HUES6 (cell line): ENCODE data around the gene XPR1.
"Not testable (repeated sequence)": the region's sequence is repeated elsewhere in the genome, so short reads cannot be mapped to it uniquely, and the experiment has no call there.

Experiments used
- H3K27ac ChIP-seq: 2 replicates; pipeline ENCODE4 v1.7.0; 2013; ENCODE audit warnings: low read depth, mild to moderate bottlenecking, low read length, inconsistent platforms
- H3K27me3 ChIP-seq: 2 replicates; pipeline ENCODE4 v1.6.1; 2013; ENCODE audit warnings: low read length; ENCODE audit not compliant: control insufficient read depth, insufficient read depth
- H3K36me3 ChIP-seq: 2 replicates; pipeline ENCODE4 v1.6.1; 2013; ENCODE audit warnings: low read length; ENCODE audit not compliant: control insufficient read depth, insufficient read depth
- H3K4me1 ChIP-seq: 2 replicates; pipeline ENCODE4 v1.6.1; 2013; ENCODE audit warnings: low read length; ENCODE audit not compliant: control insufficient read depth, insufficient read depth
- H3K4me3 ChIP-seq: 2 replicates; pipeline ENCODE4 v1.5.1; 2013; ENCODE audit warnings: low read depth, low read length
- H3K9ac ChIP-seq: one replicate; pipeline ENCODE4 v1.6.1; 2013; ENCODE audit warnings: mild to moderate bottlenecking, low read length
- H3K9me3 ChIP-seq: 2 replicates; pipeline ENCODE4 v1.6.1; 2013; ENCODE audit warnings: low read depth, low read length; ENCODE audit not compliant: control insufficient read depth, insufficient read depth

XPR1 gene

DNA sequence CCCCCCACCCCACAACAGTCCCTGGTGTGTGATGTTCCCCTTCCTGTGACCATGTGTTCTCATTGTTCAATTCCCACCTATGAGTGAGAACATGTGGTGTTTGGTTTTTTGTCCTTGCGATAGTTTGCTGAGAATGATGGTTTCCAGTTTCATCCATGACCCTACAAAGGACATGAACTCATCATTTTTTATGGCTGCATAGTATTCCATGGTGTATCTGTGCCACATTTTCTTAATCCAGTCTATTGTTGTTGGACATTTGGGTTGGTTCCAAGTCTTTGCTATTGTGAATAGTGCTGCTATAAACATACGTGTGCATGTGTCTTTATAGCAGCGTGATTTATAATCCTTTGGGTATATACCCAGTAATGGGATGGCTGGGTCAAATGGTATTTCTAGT, 51.3 kb downstream of the XPR1 start:
- not testable (repeated sequence) for H3K9ac ChIP-seq, H3K36me3 ChIP-seq, H3K4me1 ChIP-seq, H3K27ac ChIP-seq, H3K4me3 ChIP-seq, H3K27me3 ChIP-seq, H3K9me3 ChIP-seq

DNA sequence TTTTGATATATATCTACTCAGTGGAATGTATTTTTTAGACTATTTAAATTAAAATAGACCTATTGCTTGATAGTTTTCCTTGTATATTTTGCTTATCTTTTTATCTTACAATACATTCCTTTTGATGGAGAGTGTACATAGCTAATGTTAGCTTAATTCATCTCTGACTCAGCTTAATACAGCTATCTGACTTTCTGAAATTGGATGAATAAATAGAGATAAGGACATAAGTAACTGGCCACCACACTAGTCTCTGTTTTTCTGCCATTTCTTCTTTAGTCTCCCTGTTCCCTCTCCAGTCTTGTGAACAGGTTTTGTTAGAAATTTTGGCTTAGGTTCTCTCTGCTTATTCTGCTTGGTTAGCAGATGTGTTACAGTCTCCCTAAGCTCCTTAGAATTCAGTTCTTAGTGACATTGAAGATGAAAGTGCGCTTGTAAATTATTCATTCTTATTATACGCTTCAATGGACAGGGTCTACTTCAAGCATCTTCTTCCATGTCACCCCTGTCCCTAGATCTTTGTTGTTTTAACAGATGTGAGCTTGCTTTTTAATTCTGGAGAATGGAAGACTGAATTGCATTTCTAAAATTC, 59.6 kb downstream of the XPR1 start:
- Histone ChIP-seq H3K4me1 (no peaks in the 10 kb centered on the region; the same call in 1 of the 2 replicates), H3K9ac (no peak overlapping the region), H3K27me3 (no peaks in the 10 kb centered on the region), H3K36me3 (no peaks in the 10 kb centered on the region), H3K4me3 (no peak overlapping the region), H3K27ac (no peak overlapping the region), H3K9me3 (peaks cover 2% of the 10 kb centered on the region; the same call in 1 of the 2 replicates)

DNA sequence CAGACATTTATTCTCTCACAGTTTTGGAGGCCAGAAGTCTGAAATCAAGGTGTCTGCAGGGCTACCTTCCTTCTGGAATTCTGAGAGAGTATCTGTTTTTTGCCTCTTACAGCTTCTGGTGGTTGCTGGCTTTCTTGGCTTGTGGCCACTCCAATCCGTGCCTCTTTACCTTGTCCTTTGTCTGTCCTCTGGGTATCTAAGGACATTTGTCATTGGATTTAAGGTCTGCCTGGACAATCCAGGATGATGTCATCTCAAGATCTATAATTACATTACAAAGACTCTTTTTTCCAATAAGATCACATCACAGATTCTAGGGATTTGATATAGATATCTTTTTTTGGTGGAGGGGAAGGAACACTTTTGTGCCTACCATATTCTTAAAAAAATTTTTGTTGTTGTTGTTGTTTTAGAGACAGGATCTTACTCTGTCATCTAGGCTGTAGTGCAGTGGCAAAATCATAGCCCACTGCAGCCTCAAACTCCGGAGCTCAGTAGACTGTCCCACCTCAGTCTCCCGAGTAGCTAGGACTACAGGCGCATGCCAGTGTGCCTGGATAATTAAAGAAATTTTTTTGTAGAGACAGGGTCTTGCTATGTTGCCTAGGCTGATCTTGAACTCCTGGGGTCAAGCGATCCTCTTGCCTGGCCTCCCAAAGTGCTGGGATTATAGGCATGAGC, 61.9 kb downstream of the XPR1 start:
- Histone ChIP-seq H3K27ac (no peak overlapping the region), H3K4me3 (no peak overlapping the region), H3K36me3 (no peaks in the 10 kb centered on the region), H3K27me3 (no peaks in the 10 kb centered on the region), H3K9me3 (peaks cover 12% of the 10 kb centered on the region; the same call in 1 of the 2 replicates), H3K9ac (no peak overlapping the region), H3K4me1 (no peaks in the 10 kb centered on the region; the same call in 1 of the 2 replicates)

DNA sequence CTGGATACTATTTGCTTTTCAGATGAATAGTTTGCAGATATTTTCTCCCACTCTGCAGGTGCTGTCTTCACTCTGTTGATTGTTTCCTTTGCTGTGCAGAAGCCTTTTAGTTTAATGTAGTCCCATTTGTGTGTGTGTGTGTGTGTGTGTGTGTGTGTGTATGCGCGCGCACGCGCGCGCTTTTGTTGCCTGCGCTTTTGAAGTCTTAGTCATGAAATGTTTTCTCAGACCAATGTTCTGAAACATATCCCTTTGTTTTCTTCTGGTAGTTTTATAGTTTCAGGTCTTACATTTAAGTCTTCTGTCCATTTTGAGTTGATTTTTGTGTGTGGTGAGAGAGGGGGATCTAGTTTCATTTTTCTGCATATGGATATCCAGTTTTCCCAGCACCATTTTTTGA, 63.5 kb downstream of the XPR1 start:
- Histone ChIP-seq H3K36me3 (no peaks in the 10 kb centered on the region), H3K4me1 (no peaks in the 10 kb centered on the region; the same call in 1 of the 2 replicates), H3K9ac (no peak overlapping the region), H3K27ac (no peak overlapping the region), H3K9me3 (peaks cover 14% of the 10 kb centered on the region; the same call in 1 of the 2 replicates), H3K27me3 (no peaks in the 10 kb centered on the region), H3K4me3 (no peak overlapping the region)

DNA sequence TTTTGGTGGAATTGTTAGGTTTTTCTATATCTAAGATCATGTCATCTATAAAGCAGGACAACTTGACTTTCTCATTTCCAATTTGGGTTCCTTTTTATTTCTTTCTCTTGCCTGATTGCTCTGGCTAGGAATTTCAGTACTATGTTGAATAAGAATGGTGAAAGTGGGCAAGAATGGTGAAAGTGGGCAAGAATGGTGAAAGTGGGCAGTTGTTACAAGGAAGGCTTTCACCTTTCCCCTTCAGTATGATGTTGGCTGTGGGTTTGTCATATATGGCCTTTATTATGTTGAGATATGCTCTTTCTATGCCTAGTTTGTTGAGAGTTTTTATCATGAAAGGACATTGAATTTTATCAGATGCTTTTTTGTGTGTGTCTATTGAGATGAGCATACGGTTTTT, 64.5 kb downstream of the XPR1 start:
- Histone ChIP-seq H3K27ac (no peak overlapping the region), H3K9me3 (peaks cover 14% of the 10 kb centered on the region; the same call in 1 of the 2 replicates), H3K4me3 (no peak overlapping the region), H3K9ac (no peak overlapping the region), H3K36me3 (no peaks in the 10 kb centered on the region), H3K27me3 (no peaks in the 10 kb centered on the region), H3K4me1 (no peaks in the 10 kb centered on the region; the same call in 1 of the 2 replicates)

DNA sequence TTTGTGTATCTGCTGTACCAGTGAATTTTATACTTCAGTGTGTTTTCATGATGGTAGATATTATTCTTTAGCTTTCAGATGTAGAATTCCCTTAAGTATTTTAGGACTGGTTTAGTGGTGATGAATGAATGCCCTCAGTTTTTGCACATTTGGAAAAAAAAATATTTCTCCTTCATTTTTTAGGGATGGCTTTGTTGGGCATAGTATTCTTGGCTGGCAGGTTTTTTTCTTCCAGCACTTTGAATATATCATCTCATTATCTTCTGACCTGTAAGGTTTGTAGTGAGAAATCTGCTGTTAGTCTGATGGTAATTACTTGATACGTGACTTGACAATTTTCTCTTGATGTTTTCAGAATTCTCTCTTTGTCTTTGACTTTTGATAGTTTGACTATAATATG, 66.8 kb downstream of the XPR1 start:
- no peak overlapping the region for H3K27ac ChIP-seq
- H3K4me3 ChIP-seq: no peak overlapping the region

DNA sequence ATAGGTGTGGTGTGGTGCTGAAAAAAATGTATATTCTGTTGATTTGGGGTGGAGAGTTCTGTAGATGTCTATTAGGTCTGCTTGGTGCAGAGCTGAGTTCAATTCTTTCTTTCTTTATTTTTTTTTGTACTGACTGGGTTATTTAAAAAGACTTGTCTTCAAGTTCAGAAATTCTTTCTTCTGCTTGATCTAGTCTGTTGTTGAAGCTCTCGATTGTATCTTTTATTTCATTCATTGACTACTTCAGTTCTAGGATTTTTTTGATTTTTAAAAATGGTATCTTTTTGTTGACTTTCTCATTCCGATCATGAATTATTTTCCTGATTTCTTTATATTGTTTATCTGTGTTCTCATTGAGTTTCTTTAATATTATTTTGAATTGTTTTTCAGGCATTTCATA, 70.6 kb downstream of the XPR1 start:
- not testable (repeated sequence) for H3K4me3 ChIP-seq, H3K4me1 ChIP-seq, H3K36me3 ChIP-seq, H3K9ac ChIP-seq, H3K27me3 ChIP-seq, H3K27ac ChIP-seq
- H3K9me3 ChIP-seq: peaks cover 12% of the 10 kb centered on the region; the same call in 1 of the 2 replicates

More for the DNA sequence above, 66.8 kb downstream of the XPR1 start:
- Histone ChIP-seq H3K9me3 (peaks cover 14% of the 10 kb centered on the region; the same call in 1 of the 2 replicates), H3K4me1 (no peaks in the 10 kb centered on the region; the same call in 1 of the 2 replicates), H3K27me3 (no peaks in the 10 kb centered on the region), H3K36me3 (no peaks in the 10 kb centered on the region), H3K9ac (no peak overlapping the region)

DNA sequence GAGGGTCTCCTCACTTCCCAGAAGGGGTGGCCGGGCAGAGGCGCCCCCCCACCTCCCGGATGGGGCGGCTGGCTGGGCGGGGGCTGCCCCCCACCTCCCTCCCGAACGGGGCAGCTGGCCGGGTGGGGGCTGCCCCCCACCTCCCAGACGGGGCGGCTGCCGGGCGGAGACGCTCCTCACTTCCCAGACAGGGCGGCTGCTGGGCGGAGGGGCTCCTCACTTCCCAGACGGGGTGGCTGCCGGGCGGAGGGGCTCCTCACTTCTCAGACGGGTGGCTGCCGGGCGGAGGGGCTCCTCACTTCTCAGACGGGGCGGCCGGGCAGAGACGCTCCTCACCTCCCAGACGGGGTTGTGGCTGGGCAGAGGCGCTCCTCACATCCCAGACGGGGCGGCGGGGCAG, 78.9 kb downstream of the XPR1 start:
- not testable (repeated sequence) for H3K9ac ChIP-seq, H3K27ac ChIP-seq, H3K4me3 ChIP-seq, H3K27me3 ChIP-seq, H3K36me3 ChIP-seq, H3K4me1 ChIP-seq
- peaks cover 11% of the 10 kb centered on the region for H3K9me3 ChIP-seq

DNA sequence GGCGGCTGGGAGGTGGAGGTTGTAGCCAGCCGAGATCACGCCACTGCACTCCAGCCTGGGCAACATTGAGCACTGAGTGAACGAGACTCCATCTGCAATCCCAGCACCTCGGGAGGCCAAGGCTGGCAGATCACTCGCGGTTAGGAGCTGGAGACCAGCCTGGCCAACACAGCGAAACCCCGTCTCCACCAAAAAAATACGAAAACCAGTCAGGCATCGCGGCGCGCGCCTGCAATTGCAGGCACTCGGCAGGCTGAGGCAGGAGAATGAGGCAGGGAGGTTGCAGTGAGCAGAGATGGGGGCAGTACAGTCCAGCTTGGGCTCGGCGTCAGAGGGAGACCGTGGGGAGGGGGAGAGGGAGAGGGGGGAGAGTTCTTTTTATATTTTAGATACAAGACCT, 79.4 kb downstream of the XPR1 start:
- peaks cover 11% of the 10 kb centered on the region for H3K9me3 ChIP-seq
- not testable (repeated sequence) for H3K27ac ChIP-seq, H3K4me1 ChIP-seq, H3K4me3 ChIP-seq, H3K27me3 ChIP-seq, H3K9ac ChIP-seq, H3K36me3 ChIP-seq

DNA sequence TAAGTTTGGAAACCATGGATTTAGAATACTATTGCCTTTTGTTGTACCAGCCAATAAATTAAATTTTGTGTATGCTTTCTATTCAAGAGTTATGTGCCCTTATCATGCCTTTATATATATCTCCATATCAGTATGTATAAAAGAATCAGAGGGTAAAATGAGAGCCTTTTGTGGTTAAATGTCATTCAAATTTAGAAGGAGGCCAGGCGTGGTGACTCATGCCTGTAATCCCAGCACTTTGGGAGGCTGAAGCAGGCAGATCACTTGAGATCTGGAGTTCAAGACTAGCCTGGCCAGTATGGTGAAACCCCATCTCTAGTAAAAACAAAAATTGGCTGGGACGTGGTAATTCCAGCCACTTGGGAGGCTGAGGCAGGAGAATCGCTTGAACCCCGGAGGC, 88.9 kb downstream of the XPR1 start:
- H3K4me3 ChIP-seq: no peak overlapping the region
- H3K27ac ChIP-seq: no peak overlapping the region
- H3K27me3 ChIP-seq: no peaks in the 10 kb centered on the region
- H3K9me3 ChIP-seq: no peaks in the 10 kb centered on the region
- no peaks in the 10 kb centered on the region for H3K4me1 ChIP-seq
- H3K36me3 ChIP-seq: no peaks in the 10 kb centered on the region
- no peak overlapping the region for H3K9ac ChIP-seq

DNA sequence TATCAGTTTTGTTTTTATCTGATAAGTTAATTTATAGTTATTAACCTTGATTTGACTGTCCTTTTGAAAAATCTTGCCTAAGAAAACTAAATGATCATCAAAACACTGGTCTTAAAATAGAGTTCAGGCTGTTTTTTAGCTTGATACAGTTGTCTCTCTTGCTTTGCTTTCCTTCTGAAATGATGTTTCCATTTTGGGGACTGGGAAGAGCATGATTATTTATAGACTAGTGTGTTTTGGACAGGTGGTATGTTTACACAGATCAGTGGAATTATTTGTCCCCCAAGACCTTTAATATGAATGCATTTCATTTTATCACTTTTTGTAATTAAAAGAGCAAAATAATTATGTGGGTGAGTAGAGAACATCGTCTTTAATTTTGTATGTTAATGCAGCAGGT, 90.8 kb downstream of the XPR1 start:
- Histone ChIP-seq H3K4me1 (no peaks in the 10 kb centered on the region), H3K9me3 (no peaks in the 10 kb centered on the region), H3K27ac (no peak overlapping the region), H3K9ac (no peak overlapping the region), H3K36me3 (no peaks in the 10 kb centered on the region), H3K27me3 (no peaks in the 10 kb centered on the region), H3K4me3 (no peak overlapping the region)
